Vagina (tissue), 2 donors: ENCODE measurements around the gene ATP6V0B.

Experiments used
- CTCF ChIP-seq, 3 experiments: fragments of 450-650 bp in 2 of 3; fragments of 200-600 bp in 1 of 3; sonication (generic) in 1 of 3; IDR thresholded peaks; one replicate each; pipeline ENCODE4 v1.5.1; 2017 to 2019; ENCODE audit warnings: antibody characterized with exemption in 3 of 3, mild to moderate bottlenecking in 2 of 3, moderate library complexity in 2 of 3
- POLR2A ChIP-seq, 2 donors: fragments of 450-650 bp; IDR thresholded peaks; one replicate each; pipeline ENCODE4 v1.6.1; 2017; ENCODE audit warnings: antibody characterized with exemption in 2 of 2, mild to moderate bottlenecking in 2 of 2, moderate library complexity in 2 of 2

- no peak for TF ChIP-seq CTCF (IDR thresholded peaks at IDR 0.05)
- no peak for TF ChIP-seq POLR2A (IDR thresholded peaks at IDR 0.05)
Observed at GRCh38 chr1:43996733-43997115, 22.0 kb downstream of the ATP6V0B start.
